ENCODE measurements around the gene KRT31.

Gene KRT31

DNA sequence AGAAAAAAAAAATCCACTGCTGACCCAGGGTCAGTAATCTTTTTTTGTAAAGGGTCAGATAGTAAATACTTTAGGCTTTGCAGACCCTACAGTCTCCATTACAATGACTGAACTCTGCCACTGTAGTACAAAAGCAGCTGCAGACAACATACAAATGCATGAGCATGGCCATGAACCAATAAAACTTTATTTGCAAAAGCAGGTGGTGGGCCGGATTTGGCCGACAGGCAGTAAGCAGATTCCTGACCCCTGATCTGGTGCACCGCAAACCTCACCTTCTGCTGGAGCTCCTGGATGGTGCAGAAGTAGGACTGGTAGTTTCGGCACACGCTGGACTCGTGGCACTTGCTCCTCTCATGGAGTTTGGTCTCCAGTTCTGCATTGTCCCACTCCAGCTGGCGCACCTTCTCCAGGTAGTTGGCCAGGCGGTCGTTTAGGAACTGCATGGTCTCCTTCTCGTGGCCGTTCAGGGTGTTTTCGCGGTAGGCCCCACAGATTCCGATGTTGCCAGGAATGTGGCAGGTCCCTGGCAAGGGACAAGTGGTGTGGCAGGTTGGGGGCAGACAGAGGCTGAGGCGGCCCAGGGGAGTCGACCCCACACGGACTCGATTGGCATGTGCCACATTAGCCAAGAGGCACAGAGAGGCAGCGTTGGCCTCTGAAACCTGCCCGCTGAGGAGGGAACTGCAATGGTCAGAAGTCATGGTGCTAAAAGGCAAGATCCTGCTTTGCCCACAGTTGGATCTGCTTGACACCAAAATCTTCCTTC is 13.8 kb upstream of the KRT31 start:
- ATAC-seq (ENCODE audit: low read depth) (no peak), DNase-seq (ENCODE audit: low spot score) (no peak)
- Histone ChIP-seq H3K4me1 (ENCODE audit: insufficient read depth, poor library complexity, severe bottlenecking) (no peaks in the 10 kb centered on the region), H3K36me3 (ENCODE audit: low read depth) (no peaks in the 10 kb centered on the region), H3K4me3 (ENCODE audit: severe bottlenecking) (no peak overlapping the region), H3K27ac (ENCODE audit: poor library complexity, severe bottlenecking) (no peak overlapping the region), H3K27me3 (ENCODE audit: insufficient read depth, poor library complexity, severe bottlenecking) (no peaks in the 10 kb centered on the region), H3K9me3 (ENCODE audit: severe bottlenecking) (no peaks in the 10 kb centered on the region)
- TF ChIP-seq, protein P1, sequence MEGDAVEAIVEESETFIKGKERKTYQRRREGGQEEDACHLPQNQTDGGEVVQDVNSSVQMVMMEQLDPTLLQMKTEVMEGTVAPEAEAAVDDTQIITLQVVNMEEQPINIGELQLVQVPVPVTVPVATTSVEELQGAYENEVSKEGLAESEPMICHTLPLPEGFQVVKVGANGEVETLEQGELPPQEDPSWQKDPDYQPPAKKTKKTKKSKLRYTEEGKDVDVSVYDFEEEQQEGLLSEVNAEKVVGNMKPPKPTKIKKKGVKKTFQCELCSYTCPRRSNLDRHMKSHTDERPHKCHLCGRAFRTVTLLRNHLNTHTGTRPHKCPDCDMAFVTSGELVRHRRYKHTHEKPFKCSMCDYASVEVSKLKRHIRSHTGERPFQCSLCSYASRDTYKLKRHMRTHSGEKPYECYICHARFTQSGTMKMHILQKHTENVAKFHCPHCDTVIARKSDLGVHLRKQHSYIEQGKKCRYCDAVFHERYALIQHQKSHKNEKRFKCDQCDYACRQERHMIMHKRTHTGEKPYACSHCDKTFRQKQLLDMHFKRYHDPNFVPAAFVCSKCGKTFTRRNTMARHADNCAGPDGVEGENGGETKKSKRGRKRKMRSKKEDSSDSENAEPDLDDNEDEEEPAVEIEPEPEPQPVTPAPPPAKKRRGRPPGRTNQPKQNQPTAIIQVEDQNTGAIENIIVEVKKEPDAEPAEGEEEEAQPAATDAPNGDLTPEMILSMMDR (IDR thresholded peaks at IDR 0.05; ENCODE audit: poor library complexity, severe bottlenecking), result no peak

DNA sequence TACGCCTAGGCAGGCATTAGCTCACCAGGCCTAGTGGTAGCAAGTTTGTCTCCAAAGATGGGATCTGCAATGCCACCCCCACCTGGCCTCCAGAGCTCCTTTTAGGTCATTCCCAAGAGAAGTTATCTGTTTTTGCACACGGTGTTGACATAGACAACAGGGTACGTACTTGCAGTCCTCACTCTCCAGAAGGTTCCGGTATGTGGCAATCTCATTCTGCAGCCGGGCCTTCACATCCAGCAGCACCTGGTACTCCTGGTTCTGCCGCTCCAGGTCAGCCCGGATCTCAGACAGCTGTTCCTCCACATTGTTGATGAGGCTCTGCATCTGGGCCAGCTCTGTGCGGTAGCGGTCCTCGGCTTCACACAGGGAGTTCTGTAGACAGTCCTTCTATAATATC is 9.8 kb upstream of the KRT31 start:
- no peaks in the 10 kb centered on the region for H3K36me3 ChIP-seq (ENCODE audit: low read depth)
- no peaks in the 10 kb centered on the region for H3K27me3 ChIP-seq (ENCODE audit: insufficient read depth, poor library complexity, severe bottlenecking)
- H3K4me3 ChIP-seq (ENCODE audit: severe bottlenecking), result no peak overlapping the region
- DNase-seq (ENCODE audit: low spot score) (no peak), ATAC-seq (ENCODE audit: low read depth) (no peak)
- peaks cover 17% of the 10 kb centered on the region for H3K4me1 ChIP-seq (ENCODE audit: insufficient read depth, poor library complexity, severe bottlenecking)
- H3K9me3 ChIP-seq (ENCODE audit: severe bottlenecking), result no peaks in the 10 kb centered on the region
- no peak overlapping the region for H3K27ac ChIP-seq (ENCODE audit: poor library complexity, severe bottlenecking)
- TF ChIP-seq, protein P1 (IDR thresholded peaks at IDR 0.05; ENCODE audit: poor library complexity, severe bottlenecking), result no peak

DNA sequence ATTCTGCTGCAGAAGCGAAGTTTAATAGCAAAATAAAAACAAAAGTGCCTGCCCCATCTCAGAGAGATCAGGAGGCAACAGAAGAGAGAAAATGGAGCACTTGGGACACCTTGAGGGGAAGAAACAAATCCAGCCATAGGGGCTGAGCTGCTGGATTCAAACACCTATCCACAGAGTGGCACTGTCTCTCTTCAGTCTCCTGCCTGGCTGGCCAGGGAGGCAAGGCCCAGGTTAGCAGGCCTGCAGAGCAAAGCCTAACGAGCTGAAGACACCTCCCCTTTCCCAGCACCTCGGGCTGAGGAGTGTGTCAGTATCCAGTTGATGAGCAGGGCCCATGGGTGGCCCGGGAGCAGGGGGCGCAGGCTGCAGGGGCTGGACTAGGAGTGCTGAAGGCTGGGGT is 8.8 kb upstream of the KRT31 start:
- Histone ChIP-seq H3K27ac (ENCODE audit: poor library complexity, severe bottlenecking) (no peak overlapping the region), H3K9me3 (ENCODE audit: severe bottlenecking) (no peaks in the 10 kb centered on the region), H3K4me3 (ENCODE audit: severe bottlenecking) (no peak overlapping the region), H3K27me3 (ENCODE audit: insufficient read depth, poor library complexity, severe bottlenecking) (no peaks in the 10 kb centered on the region), H3K36me3 (ENCODE audit: low read depth) (no peaks in the 10 kb centered on the region), H3K4me1 (ENCODE audit: insufficient read depth, poor library complexity, severe bottlenecking) (peaks cover 17% of the 10 kb centered on the region)
- ATAC-seq (ENCODE audit: low read depth) (peak; percentile 31; the same call in 1 of the 3 replicates), DNase-seq (ENCODE audit: low spot score) (no peak)
- TF ChIP-seq, protein P1 (IDR thresholded peaks at IDR 0.05; ENCODE audit: poor library complexity, severe bottlenecking), result peak; percentile 44

DNA sequence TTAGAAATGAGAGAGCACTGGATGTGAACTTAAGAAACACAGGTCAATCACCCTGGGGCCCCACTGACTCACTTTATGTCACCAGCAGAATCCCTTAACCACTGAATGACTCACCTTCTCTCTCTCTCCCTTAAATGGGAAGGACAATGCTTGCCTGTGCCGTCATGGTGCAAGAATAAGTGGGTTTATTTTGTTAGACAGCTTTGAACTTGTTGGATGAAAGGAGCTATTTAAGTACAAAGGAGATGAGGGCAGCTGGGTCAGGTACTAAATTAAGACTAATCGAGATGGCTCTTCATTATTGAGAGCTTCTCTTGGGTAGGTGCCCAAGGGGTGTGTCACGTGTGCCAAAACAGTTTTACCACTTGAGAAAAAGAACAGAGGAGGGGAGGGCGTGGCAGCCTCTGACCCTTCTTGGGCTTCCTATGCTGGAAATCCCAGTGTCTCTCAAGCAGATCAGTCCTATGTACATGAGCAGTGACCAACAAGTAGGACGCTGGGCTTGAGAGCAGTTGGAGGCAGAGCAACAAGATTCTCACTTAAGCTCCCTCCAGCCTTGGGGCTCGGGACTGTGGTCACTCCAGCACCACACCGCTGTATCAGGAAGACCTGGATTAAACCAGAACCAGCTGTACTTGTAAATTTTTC is 6.7 kb upstream of the KRT31 start:
- TF ChIP-seq, protein P1 (IDR thresholded peaks at IDR 0.05; ENCODE audit: poor library complexity, severe bottlenecking), result no peak
- peak; percentile 84 for ATAC-seq (ENCODE audit: low read depth)
- Histone ChIP-seq H3K9me3 (ENCODE audit: severe bottlenecking) (no peaks in the 10 kb centered on the region), H3K27me3 (ENCODE audit: insufficient read depth, poor library complexity, severe bottlenecking) (no peaks in the 10 kb centered on the region), H3K27ac (ENCODE audit: poor library complexity, severe bottlenecking) (peak overlapping the region; percentile 28), H3K4me1 (ENCODE audit: insufficient read depth, poor library complexity, severe bottlenecking) (peaks cover 17% of the 10 kb centered on the region), H3K36me3 (ENCODE audit: low read depth) (no peaks in the 10 kb centered on the region), H3K4me3 (ENCODE audit: severe bottlenecking) (no peak overlapping the region)
- peak; percentile 88 for DNase-seq (ENCODE audit: low spot score)

Data from RWPE2 (cell line).